ENCODE data around the gene GFPT2.

GFPT2 gene

GRCh38 chr5:180353048-180353979 is at the start of gene GFPT2:
TSS of gene GFPT2 (minus strand) at chr5:180353336. CDS start at chr5:180353217, 119 bp downstream.
- ATAC-seq (ENCODE audit: low read depth) (peak; percentile 77), DNase-seq (ENCODE audit: low spot score) (peak; percentile 81)
- Histone ChIP-seq H3K9me3 (ENCODE audit: severe bottlenecking) (no peaks in the 10 kb centered on the region), H3K27ac (ENCODE audit: poor library complexity, severe bottlenecking) (no peak within 1 kb of the TSS), H3K4me1 (ENCODE audit: insufficient read depth, poor library complexity, severe bottlenecking) (no peaks in the 10 kb centered on the region), H3K4me3 (ENCODE audit: severe bottlenecking) (peak within 1 kb of the TSS; percentile 43), H3K36me3 (ENCODE audit: low read depth) (no peaks in the 10 kb centered on the region), H3K27me3 (ENCODE audit: insufficient read depth, poor library complexity, severe bottlenecking) (peaks cover 57% of the 10 kb centered on the region)
- TF ChIP-seq, protein P1, sequence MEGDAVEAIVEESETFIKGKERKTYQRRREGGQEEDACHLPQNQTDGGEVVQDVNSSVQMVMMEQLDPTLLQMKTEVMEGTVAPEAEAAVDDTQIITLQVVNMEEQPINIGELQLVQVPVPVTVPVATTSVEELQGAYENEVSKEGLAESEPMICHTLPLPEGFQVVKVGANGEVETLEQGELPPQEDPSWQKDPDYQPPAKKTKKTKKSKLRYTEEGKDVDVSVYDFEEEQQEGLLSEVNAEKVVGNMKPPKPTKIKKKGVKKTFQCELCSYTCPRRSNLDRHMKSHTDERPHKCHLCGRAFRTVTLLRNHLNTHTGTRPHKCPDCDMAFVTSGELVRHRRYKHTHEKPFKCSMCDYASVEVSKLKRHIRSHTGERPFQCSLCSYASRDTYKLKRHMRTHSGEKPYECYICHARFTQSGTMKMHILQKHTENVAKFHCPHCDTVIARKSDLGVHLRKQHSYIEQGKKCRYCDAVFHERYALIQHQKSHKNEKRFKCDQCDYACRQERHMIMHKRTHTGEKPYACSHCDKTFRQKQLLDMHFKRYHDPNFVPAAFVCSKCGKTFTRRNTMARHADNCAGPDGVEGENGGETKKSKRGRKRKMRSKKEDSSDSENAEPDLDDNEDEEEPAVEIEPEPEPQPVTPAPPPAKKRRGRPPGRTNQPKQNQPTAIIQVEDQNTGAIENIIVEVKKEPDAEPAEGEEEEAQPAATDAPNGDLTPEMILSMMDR (IDR thresholded peaks at IDR 0.05; ENCODE audit: poor library complexity, severe bottlenecking): no peak

GRCh38 chr5:180402716-180403115 is 49.6 kb upstream of the GFPT2 start:
- no peak overlapping the region for H3K27ac ChIP-seq (ENCODE audit: poor library complexity, severe bottlenecking)
- no peaks in the 10 kb centered on the region for H3K4me1 ChIP-seq (ENCODE audit: insufficient read depth, poor library complexity, severe bottlenecking)
- TF ChIP-seq, protein P1 (IDR thresholded peaks at IDR 0.05; ENCODE audit: poor library complexity, severe bottlenecking): no peak
- no peak overlapping the region for H3K4me3 ChIP-seq (ENCODE audit: severe bottlenecking)
- no peaks in the 10 kb centered on the region for H3K36me3 ChIP-seq (ENCODE audit: low read depth)
- peaks cover 14% of the 10 kb centered on the region for H3K27me3 ChIP-seq (ENCODE audit: insufficient read depth, poor library complexity, severe bottlenecking)
- DNase-seq (ENCODE audit: low spot score): no peak
- no peak for ATAC-seq (ENCODE audit: low read depth)
- no peaks in the 10 kb centered on the region for H3K9me3 ChIP-seq (ENCODE audit: severe bottlenecking)

- no peak for ATAC-seq (ENCODE audit: low read depth)
- TF ChIP-seq, protein P1 (IDR thresholded peaks at IDR 0.05; ENCODE audit: poor library complexity, severe bottlenecking): no peak
Observed at GRCh38 chr5:180401229-180401907, 48.2 kb upstream of the GFPT2 start.

DNA sequence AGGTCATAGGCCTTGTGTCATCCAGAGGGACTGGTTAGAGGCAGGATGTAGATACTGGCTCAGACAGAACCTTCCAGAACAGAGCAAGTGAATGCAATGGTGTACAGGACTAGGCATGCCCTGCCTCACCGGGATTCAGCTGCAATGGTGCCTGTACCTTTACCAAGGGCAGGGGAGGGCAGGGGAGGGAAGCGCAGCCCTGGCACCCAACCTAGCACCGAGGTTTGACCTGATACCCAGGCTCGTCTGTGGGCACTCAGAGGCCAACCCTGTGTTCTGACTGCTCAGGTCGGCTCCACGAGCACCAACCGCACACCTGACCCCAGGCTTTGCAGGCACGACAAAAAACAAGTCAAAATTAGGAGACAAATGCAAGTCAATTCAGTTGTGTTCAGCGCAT is 47.3 kb upstream of the GFPT2 start:
- TF ChIP-seq, protein P1 (IDR thresholded peaks at IDR 0.05; ENCODE audit: poor library complexity, severe bottlenecking): no peak
- Histone ChIP-seq H3K4me1 (ENCODE audit: insufficient read depth, poor library complexity, severe bottlenecking) (no peaks in the 10 kb centered on the region), H3K27me3 (ENCODE audit: insufficient read depth, poor library complexity, severe bottlenecking) (peaks cover 3% of the 10 kb centered on the region), H3K9me3 (ENCODE audit: severe bottlenecking) (no peaks in the 10 kb centered on the region), H3K36me3 (ENCODE audit: low read depth) (no peaks in the 10 kb centered on the region), H3K27ac (ENCODE audit: poor library complexity, severe bottlenecking) (no peak overlapping the region), H3K4me3 (ENCODE audit: severe bottlenecking) (no peak overlapping the region)
- no peak for ATAC-seq (ENCODE audit: low read depth)
- no peak for DNase-seq (ENCODE audit: low spot score)

More at GRCh38 chr5:180401229-180401907, 48.2 kb upstream of the GFPT2 start:
- H3K4me3 ChIP-seq (ENCODE audit: severe bottlenecking): no peak overlapping the region
- H3K27me3 ChIP-seq (ENCODE audit: insufficient read depth, poor library complexity, severe bottlenecking): peaks cover 9% of the 10 kb centered on the region
- H3K4me1 ChIP-seq (ENCODE audit: insufficient read depth, poor library complexity, severe bottlenecking): no peaks in the 10 kb centered on the region
- no peak overlapping the region for H3K27ac ChIP-seq (ENCODE audit: poor library complexity, severe bottlenecking)
- H3K9me3 ChIP-seq (ENCODE audit: severe bottlenecking): no peaks in the 10 kb centered on the region
- no peaks in the 10 kb centered on the region for H3K36me3 ChIP-seq (ENCODE audit: low read depth)
- no peak for DNase-seq (ENCODE audit: low spot score)
